Prostate gland (tissue), 2 donors: ENCODE measurements around the gene NFYC.

Experiments used
- POLR2A ChIP-seq: fragments of 450-650 bp; IDR thresholded peaks from one replicate; pipeline ENCODE4 v1.6.1; 2016; ENCODE audit warnings: antibody characterized with exemption, mild to moderate bottlenecking
- TF ChIP-seq, protein P1 (sequence below), 4 experiments: fragments of 200-600 bp in 2 of 4; fragments of 450-650 bp in 2 of 4; sonication (generic) in 2 of 4; IDR thresholded peaks; 1 replicate in 3 of 4; 2 replicates in 1 of 4; pipeline ENCODE4 v1.5.1; 2016 to 2019; ENCODE audit warnings: antibody characterized with exemption in 4 of 4, mild to moderate bottlenecking in 2 of 4, moderate library complexity in 2 of 4

DNA sequence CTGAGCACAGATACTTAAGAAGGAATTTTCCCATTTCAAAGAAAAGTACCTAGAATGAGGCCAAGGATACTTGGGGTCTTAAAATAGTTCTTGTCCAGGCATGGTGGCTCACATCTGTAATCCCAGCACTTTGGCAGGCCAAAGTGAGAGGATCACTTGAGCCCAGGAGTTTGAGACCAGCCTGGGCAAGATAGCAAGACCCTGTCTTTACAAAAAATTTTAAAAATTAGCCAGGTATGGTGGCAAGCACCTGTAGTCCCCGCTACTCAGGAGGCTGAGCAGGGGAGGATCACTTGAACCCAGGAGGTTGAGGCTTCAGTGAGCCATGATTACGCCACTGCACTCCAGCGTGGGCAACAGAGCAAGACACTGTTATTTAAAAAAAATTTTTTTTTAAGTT lies 29.0 kb downstream of the NFYC start:
- TF ChIP-seq, protein P1, sequence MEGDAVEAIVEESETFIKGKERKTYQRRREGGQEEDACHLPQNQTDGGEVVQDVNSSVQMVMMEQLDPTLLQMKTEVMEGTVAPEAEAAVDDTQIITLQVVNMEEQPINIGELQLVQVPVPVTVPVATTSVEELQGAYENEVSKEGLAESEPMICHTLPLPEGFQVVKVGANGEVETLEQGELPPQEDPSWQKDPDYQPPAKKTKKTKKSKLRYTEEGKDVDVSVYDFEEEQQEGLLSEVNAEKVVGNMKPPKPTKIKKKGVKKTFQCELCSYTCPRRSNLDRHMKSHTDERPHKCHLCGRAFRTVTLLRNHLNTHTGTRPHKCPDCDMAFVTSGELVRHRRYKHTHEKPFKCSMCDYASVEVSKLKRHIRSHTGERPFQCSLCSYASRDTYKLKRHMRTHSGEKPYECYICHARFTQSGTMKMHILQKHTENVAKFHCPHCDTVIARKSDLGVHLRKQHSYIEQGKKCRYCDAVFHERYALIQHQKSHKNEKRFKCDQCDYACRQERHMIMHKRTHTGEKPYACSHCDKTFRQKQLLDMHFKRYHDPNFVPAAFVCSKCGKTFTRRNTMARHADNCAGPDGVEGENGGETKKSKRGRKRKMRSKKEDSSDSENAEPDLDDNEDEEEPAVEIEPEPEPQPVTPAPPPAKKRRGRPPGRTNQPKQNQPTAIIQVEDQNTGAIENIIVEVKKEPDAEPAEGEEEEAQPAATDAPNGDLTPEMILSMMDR (IDR thresholded peaks at IDR 0.05): no peak
- TF ChIP-seq POLR2A: no peak
